Loucy (cell line): ENCODE measurements around the gene LBH.

Experiments used
- EZH2phosphoT487 ChIP-seq: fragments of 200-600 bp; IDR thresholded peaks from 2 replicates; pipeline ENCODE4 v1.6.1; 2018; ENCODE audit warnings: antibody characterized with exemption, mild to moderate bottlenecking, moderate library complexity, borderline replicate concordance
- TF ChIP-seq, protein P1 (sequence below): fragments of 200-600 bp; sonication (generic); conservative IDR thresholded peaks from 2 replicates; pipeline ENCODE4 v1.5.1; 2014; ENCODE audit warnings: mild to moderate bottlenecking, antibody characterized with exemption, low read length

DNA sequence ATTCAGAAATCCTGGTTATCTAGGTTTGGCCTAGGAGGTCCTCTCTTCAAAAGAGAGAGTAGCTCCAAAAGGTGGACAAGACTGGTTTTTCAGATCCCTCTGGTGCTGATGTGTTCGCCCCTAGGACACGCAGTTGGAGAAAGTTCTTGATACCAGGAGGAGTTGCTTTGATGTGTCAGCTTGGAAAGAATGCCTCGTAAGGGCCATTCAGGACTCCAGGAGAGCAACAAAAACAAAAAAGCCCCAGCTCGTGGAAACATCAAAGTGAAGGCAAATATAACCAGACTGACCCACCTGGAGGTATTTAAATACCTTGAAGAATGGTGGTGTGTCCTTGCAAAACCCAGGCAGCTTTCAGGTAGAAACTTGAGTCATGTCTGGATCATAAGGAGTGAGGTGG lies 12.5 kb upstream of the LBH start:
- TF ChIP-seq, protein P1, sequence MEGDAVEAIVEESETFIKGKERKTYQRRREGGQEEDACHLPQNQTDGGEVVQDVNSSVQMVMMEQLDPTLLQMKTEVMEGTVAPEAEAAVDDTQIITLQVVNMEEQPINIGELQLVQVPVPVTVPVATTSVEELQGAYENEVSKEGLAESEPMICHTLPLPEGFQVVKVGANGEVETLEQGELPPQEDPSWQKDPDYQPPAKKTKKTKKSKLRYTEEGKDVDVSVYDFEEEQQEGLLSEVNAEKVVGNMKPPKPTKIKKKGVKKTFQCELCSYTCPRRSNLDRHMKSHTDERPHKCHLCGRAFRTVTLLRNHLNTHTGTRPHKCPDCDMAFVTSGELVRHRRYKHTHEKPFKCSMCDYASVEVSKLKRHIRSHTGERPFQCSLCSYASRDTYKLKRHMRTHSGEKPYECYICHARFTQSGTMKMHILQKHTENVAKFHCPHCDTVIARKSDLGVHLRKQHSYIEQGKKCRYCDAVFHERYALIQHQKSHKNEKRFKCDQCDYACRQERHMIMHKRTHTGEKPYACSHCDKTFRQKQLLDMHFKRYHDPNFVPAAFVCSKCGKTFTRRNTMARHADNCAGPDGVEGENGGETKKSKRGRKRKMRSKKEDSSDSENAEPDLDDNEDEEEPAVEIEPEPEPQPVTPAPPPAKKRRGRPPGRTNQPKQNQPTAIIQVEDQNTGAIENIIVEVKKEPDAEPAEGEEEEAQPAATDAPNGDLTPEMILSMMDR = no peak
- no peak for TF ChIP-seq EZH2phosphoT487
